DND-41 (cell line): Measurements from ENCODE around the gene KCTD19.

Source experiments
- CTCF ChIP-seq: IDR thresholded peaks from 2 replicates; pipeline ENCODE4 v1.5.1; 2012; ENCODE audit warnings: borderline replicate concordance, low read length, moderate library complexity, mild to moderate bottlenecking; ENCODE audit not compliant: poor library complexity, severe bottlenecking; ENCODE audit errors: extremely low read depth
- EZH2 ChIP-seq: IDR thresholded peaks from 3 replicates; pipeline ENCODE4 v1.6.1; 2012; ENCODE audit warnings: borderline replicate concordance, low read depth, mild to moderate bottlenecking, moderate library complexity, low read length, inconsistent platforms; ENCODE audit not compliant: severe bottlenecking

DNA sequence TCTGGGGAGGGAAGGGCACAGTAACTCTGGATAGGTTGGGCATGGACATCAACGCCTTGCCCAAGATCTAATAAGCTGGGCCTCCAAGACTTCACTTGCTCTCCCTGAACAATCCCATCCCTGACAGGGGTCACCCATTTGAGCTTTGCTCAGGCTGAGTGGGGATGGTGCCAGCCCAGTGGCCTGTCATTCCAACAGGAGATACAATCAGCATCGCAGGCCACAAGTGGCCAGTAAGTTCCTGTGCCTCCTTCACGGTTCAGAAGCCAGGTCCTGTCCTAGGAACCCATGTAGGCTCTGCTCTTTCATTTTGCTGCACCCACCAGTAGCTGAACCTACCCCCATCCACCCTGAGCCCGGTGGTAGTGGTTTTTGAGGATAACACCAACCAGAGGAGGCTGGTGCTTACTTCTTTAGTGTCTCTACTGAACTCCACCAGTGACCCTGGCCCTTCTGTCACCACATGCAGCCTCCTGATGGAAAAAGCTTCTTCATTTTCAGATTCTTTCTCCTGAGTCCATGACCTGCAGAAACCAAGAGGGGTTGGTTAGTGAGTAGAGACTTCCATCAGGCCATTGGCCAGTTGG, 32.3 kb downstream of the KCTD19 start:
- TF ChIP-seq CTCF (no peak), EZH2 (no peak)
